K562 treated with DMSO at 1 percent for 24 hours (cell line): ENCODE data around the gene KCTD8. TPM values are rescaled to one million over a fixed set of nuclear protein-coding genes. Genes with fewer than 3 reads are reported as not detected.

Experiments
- total RNA-seq: library from RNA; unstranded; fragments of 300-600 nt; gene quantifications from 2 replicates; pipeline ENCODE4 v1.2.3, GENCODE V29; 2022; ENCODE audit warnings: low read depth; ENCODE audit not compliant: insufficient read depth

Gene KCTD8
- not detected in 2 replicates for total RNA-seq

DNA sequence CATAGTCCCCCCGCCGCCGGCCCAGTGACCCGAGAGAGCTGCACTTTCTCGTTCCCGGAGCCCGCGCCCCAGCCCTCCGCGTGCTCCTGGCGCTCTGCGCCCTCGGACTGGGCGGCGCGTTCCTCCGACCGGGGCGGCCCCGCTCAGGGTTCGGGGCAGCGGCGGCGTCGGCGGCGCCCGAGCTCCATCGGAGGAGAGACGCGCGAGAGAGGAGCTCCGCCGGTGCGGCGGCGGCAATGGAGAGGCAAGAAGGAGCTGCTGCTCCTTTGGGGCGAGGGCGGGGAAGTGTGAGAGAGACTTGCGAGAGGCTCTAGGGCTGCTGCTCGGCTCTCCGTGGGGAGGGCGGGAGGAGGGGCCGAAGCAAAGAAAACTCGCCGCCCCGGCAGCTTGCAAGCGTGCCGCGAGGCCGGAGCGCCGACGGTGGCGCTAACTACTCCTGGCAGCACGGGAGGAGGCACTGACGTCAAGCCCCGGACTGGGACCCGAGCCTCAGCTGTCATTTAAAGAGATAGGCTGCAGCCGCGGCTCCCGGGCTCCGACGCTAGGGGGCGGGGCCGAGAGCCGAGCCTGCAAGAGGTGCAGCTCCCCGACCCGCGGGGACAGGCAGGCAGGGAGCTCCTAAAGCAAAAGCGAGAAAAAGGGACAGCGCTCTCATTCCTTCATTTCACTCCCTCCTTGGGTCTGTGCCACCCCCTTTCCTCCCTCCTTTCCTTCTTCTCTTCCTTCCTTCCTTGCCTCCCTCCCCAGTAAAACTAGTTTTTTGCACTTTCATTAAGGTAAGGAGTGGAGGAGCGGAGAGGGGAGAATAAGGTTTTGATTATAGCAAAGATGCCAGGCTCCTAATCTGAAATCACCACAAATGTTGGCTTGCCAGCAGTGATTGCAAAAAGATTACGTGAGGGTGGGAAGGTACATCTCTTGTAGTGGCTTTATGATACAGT is at the start of gene KCTD8:
Gene KCTD8, minus strand, starts transcription at position 289 of the 941 bp plus-strand sequence.

Other genes with a start within 250 kb of the KCTD8 start
- gene YIPF7, start 202.8 kb upstream of the KCTD8 start, total RNA-seq = not detected in 2 replicates
- 5.3 and 7.2 TPM in 2 replicates for gene GUF1, start 229.6 kb upstream of the KCTD8 start, total RNA-seq